Body of pancreas (tissue), 4 donors: Measurements from ENCODE around the gene MYO16. TPM values are rescaled to one million over a fixed set of nuclear protein-coding genes. Genes with fewer than 3 reads are reported as not detected.

Experiments
- ATAC-seq: fragments of 150-250 bp; one replicate; pipeline ENCODE4 v1.9.1; 2016
- DNase-seq, 4 donors: peaks; one replicate each; pipeline ENCODE4 v3.0.0-alpha.2; 2019
- H3K27ac ChIP-seq, 4 donors: fragments of 200-600 bp; sonication (generic); 1 replicate in 3 of 4; 2 replicates in 1 of 4; pipeline versions ENCODE4 v1.5.1 to v1.6.1; 2016 to 2019; ENCODE audit warnings: mild to moderate bottlenecking in 1 of 4, mixed read lengths in 1 of 4, moderate library complexity in 1 of 4
- H3K27me3 ChIP-seq, 2 donors: fragments of 200-600 bp; sonication (generic); one replicate each; pipeline ENCODE4 v1.6.0; 2016; ENCODE audit warnings: mild to moderate bottlenecking in 1 of 2
- H3K36me3 ChIP-seq, 2 donors: fragments of 200-600 bp; sonication (generic); replicated peaks in 1 of 2; 2 replicates each; pipeline ENCODE4 v1.5.1; 2016; ENCODE audit warnings: low read depth in 2 of 2; ENCODE audit not compliant: insufficient read depth in 1 of 2
- H3K4me1 ChIP-seq: fragments of 200-600 bp; sonication (generic); one replicate; pipeline ENCODE4 v1.6.0; 2016
- H3K4me3 ChIP-seq, 2 donors: fragments of 200-600 bp; sonication (generic); 1 replicate in 1 of 2; 2 replicates in 1 of 2; pipeline ENCODE4 v1.5.1; 2016 to 2019
- H3K9me3 ChIP-seq, 3 donors: fragments of 200-600 bp; sonication (generic); 1 replicate in 2 of 3; 2 replicates in 1 of 3; pipeline ENCODE4 v1.5.1; 2016
- POLR2A ChIP-seq, 3 donors: fragments of 450-650 bp; IDR thresholded peaks; one replicate each; pipeline ENCODE4 v1.6.1; 2016; ENCODE audit warnings: antibody characterized with exemption in 3 of 3, mild to moderate bottlenecking in 2 of 3
- WGBS, 2 donors: methylation state at CpG; one replicate each; pipeline ENCODE4 v1.1.5; 2017; 5-methylcytosine and 5-hydroxymethylcytosine counted together
- intact Hi-C: fragments of 100-400 bp; cut with DNase I; formaldehyde crosslinking; loops from one replicate; pipeline ENCODE4 v1.15.1; 2023
- total RNA-seq, 2 donors: library from RNA; depleted of rRNA; stranded (reverse); fragments of >200 nt; gene quantifications; one replicate each; pipeline ENCODE4 v1.1.0, GENCODE V29; 2016
- TF ChIP-seq, protein P1 (sequence below), 7 experiments: fragments of 450-650 bp in 4 of 7; fragments of 200-600 bp in 3 of 7; sonication (generic) in 3 of 7; IDR thresholded peaks; one replicate each; pipeline ENCODE4 v1.5.1; 2016 to 2019; ENCODE audit warnings: antibody characterized with exemption in 7 of 7

The MYO16 gene
- total RNA-seq, 2 donors from 2014 or later: under 0.01 to 0.78 TPM

DNA sequence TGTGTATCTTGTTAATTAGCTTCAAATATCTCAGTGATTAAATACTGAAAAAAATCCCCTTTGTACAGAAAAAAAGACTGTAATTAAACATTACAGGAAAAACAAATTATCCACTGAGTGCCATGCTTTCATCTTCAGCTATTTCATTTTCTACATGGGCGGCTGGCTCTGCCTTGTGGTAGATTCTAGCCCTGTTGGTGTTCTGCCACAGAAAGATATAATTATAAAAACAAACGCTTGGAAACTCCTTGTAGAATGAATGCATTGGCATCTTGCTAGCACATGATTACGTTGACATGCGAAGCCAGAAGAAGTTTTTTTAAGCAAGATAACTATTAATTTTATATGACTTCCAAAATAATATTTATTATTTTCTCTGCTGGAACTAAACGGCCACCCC lies 496.8 kb downstream of the MYO16 start:
- no peak overlapping the region for H3K4me3 ChIP-seq
- 65 to 67% methylated on average over 5 of the region's 5 CpGs for WGBS, 2 donors
- H3K4me1 ChIP-seq: no peaks in the 10 kb centered on the region
- no peak for ATAC-seq
- intact Hi-C loops: no loop called here
- DNase-seq: no peak
- TF ChIP-seq, protein P1, sequence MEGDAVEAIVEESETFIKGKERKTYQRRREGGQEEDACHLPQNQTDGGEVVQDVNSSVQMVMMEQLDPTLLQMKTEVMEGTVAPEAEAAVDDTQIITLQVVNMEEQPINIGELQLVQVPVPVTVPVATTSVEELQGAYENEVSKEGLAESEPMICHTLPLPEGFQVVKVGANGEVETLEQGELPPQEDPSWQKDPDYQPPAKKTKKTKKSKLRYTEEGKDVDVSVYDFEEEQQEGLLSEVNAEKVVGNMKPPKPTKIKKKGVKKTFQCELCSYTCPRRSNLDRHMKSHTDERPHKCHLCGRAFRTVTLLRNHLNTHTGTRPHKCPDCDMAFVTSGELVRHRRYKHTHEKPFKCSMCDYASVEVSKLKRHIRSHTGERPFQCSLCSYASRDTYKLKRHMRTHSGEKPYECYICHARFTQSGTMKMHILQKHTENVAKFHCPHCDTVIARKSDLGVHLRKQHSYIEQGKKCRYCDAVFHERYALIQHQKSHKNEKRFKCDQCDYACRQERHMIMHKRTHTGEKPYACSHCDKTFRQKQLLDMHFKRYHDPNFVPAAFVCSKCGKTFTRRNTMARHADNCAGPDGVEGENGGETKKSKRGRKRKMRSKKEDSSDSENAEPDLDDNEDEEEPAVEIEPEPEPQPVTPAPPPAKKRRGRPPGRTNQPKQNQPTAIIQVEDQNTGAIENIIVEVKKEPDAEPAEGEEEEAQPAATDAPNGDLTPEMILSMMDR (IDR thresholded peaks at IDR 0.05): no peak
- no peak for TF ChIP-seq POLR2A (IDR thresholded peaks at IDR 0.05)
- no peaks in the 10 kb centered on the region for H3K9me3 ChIP-seq
- H3K36me3 ChIP-seq: no peaks in the 10 kb centered on the region
- no peaks in the 10 kb centered on the region for H3K27me3 ChIP-seq
- no peak overlapping the region for H3K27ac ChIP-seq

GRCh38 chr13:109126891-109127641 lies 497.7 kb downstream of the MYO16 start:
- intact Hi-C loops: no loop called here
- TF ChIP-seq, protein P1 (IDR thresholded peaks at IDR 0.05): no peak
- TF ChIP-seq POLR2A (IDR thresholded peaks at IDR 0.05): no peak
- no peak for DNase-seq

GRCh38 chr13:109128121-109128520 lies 498.7 kb downstream of the MYO16 start:
- no peak for TF ChIP-seq POLR2A (IDR thresholded peaks at IDR 0.05)
- TF ChIP-seq, protein P1 (IDR thresholded peaks at IDR 0.05): no peak
- Histone ChIP-seq H3K27me3 (no peaks in the 10 kb centered on the region), H3K27ac (no peak overlapping the region), H3K4me1 (no peaks in the 10 kb centered on the region), H3K9me3 (no peaks in the 10 kb centered on the region), H3K36me3 (no peaks in the 10 kb centered on the region), H3K4me3 (no peak overlapping the region)
- intact Hi-C loops: no loop called here
- DNase-seq (no peak), ATAC-seq (no peak)
- 69 to 73% methylated on average over 6 of the region's 6 CpGs for WGBS, 2 donors

More at GRCh38 chr13:109126891-109127641, 497.7 kb downstream of the MYO16 start:
- H3K4me1 ChIP-seq: no peaks in the 10 kb centered on the region
- H3K27ac ChIP-seq: no peak overlapping the region
- H3K36me3 ChIP-seq: no peaks in the 10 kb centered on the region
- no peak for ATAC-seq
- WGBS, 2 donors: 80 to 81% methylated on average over 32 to 34 of the region's 34 CpGs
- no peaks in the 10 kb centered on the region for H3K27me3 ChIP-seq
- no peaks in the 10 kb centered on the region for H3K9me3 ChIP-seq
- no peak overlapping the region for H3K4me3 ChIP-seq

- no peaks in the 10 kb centered on the region for H3K4me1 ChIP-seq
- intact Hi-C loops: no loop called here
- H3K9me3 ChIP-seq: no peaks in the 10 kb centered on the region
- DNase-seq: no peak
- no peak overlapping the region for H3K4me3 ChIP-seq
- 58 to 68% methylated on average over 6 of the region's 6 CpGs for WGBS, 2 donors
- no peak overlapping the region for H3K27ac ChIP-seq
- no peak for ATAC-seq
- H3K36me3 ChIP-seq: no peaks in the 10 kb centered on the region
- H3K27me3 ChIP-seq: no peaks in the 10 kb centered on the region
- TF ChIP-seq, protein P1 (IDR thresholded peaks at IDR 0.05): no peak
- no peak for TF ChIP-seq POLR2A (IDR thresholded peaks at IDR 0.05)
Observed at GRCh38 chr13:109130093-109130835, 500.9 kb downstream of the MYO16 start.
